ENCODE measurements around the gene DIPK1C. TPM values are rescaled to one million over a fixed set of nuclear protein-coding genes. Genes with fewer than 3 reads are reported as not detected.
A peak's percentile ranks its signal among the peaks of the same experiment; 100 is the strongest.

The DIPK1C gene
- total and polyA plus RNA-seq, 2 experiments from 2014 or later, result 0.28 to 0.40 TPM

- no peak overlapping the region for H2AFZ ChIP-seq
- H3K9me2 ChIP-seq (replicated peaks; ENCODE audit: insufficient read depth), result no peaks in the 10 kb centered on the region
- H3K4me3 ChIP-seq, result no peak overlapping the region
- no peak overlapping the region for H3K27ac ChIP-seq
- no peak for DNase-seq (ENCODE audit: low spot score)
- no peak overlapping the region for H3K4me2 ChIP-seq
- H3K79me2 ChIP-seq, result no peaks in the 10 kb centered on the region
- no peaks in the 10 kb centered on the region for H4K20me1 ChIP-seq (ENCODE audit: insufficient read depth, poor library complexity, severe bottlenecking)
- TF ChIP-seq EZH2 (IDR thresholded peaks at IDR 0.05; ENCODE audit: borderline replicate concordance), result no peak
- TF ChIP-seq CTCF (IDR thresholded peaks at IDR 0.05; ENCODE audit: poor library complexity), result peak; percentile 8
- no peaks in the 10 kb centered on the region for H3K9me3 ChIP-seq (ENCODE audit: low read depth)
- H3K4me1 ChIP-seq (ENCODE audit: insufficient read depth), result peaks cover 6% of the 10 kb centered on the region
- peaks cover 54% of the 10 kb centered on the region for H3K27me3 ChIP-seq
- H3K36me3 ChIP-seq (replicated peaks; ENCODE audit: insufficient read depth, low read depth), result no peaks in the 10 kb centered on the region
- 46% methylated on average over 7 of the region's 7 CpGs for WGBS (ENCODE audit: low lambda C conversion rate, missing lambda C conversion rate)
These were observed 2.8 kb upstream of the DIPK1C start for GRCh38 chr18:74459889-74460288.

GRCh38 chr18:74457725-74458421 is 765 bp upstream of the DIPK1C start:
- Histone ChIP-seq H3K27ac (no peak overlapping the region), H3K27me3 (peaks cover 63% of the 10 kb centered on the region), H3K9me2 (replicated peaks; ENCODE audit: insufficient read depth) (no peaks in the 10 kb centered on the region), H3K4me1 (ENCODE audit: insufficient read depth) (peaks cover 6% of the 10 kb centered on the region), H3K36me3 (replicated peaks; ENCODE audit: insufficient read depth, low read depth) (no peaks in the 10 kb centered on the region), H3K4me3 (no peak overlapping the region), H3K4me2 (peak overlapping the region; percentile 72), H4K20me1 (ENCODE audit: insufficient read depth, poor library complexity, severe bottlenecking) (no peaks in the 10 kb centered on the region), H3K9me3 (ENCODE audit: low read depth) (no peaks in the 10 kb centered on the region), H2AFZ (no peak overlapping the region), H3K79me2 (no peaks in the 10 kb centered on the region)
- no peak for DNase-seq (ENCODE audit: low spot score)
- 55% methylated on average over 27 of the region's 34 CpGs for WGBS (ENCODE audit: low lambda C conversion rate, missing lambda C conversion rate)
- TF ChIP-seq EZH2phosphoT487 (IDR thresholded peaks at IDR 0.05; ENCODE audit: low read depth, severe bottlenecking, unreplicated experiment), result no peak
- no peak for TF ChIP-seq CTCF (IDR thresholded peaks at IDR 0.05; ENCODE audit: poor library complexity)
- TF ChIP-seq EZH2 (IDR thresholded peaks at IDR 0.05; ENCODE audit: borderline replicate concordance), result no peak

GRCh38 chr18:74456349-74457042 is 612 bp downstream of the DIPK1C start:
- Histone ChIP-seq H3K79me2 (no peaks in the 10 kb centered on the region), H3K4me3 (peak overlapping the region; percentile 4), H2AFZ (no peak overlapping the region), H3K4me1 (ENCODE audit: insufficient read depth) (peaks cover 6% of the 10 kb centered on the region), H4K20me1 (ENCODE audit: insufficient read depth, poor library complexity, severe bottlenecking) (no peaks in the 10 kb centered on the region), H3K4me2 (peak overlapping the region; percentile 90), H3K27ac (no peak overlapping the region), H3K27me3 (peaks cover 63% of the 10 kb centered on the region), H3K9me3 (ENCODE audit: low read depth) (no peaks in the 10 kb centered on the region), H3K36me3 (replicated peaks; ENCODE audit: insufficient read depth, low read depth) (no peaks in the 10 kb centered on the region), H3K9me2 (replicated peaks; ENCODE audit: insufficient read depth) (no peaks in the 10 kb centered on the region)
- WGBS (ENCODE audit: low lambda C conversion rate, missing lambda C conversion rate), result 1% methylated on average over 55 of the region's 69 CpGs
- no peak for TF ChIP-seq CTCF (IDR thresholded peaks at IDR 0.05; ENCODE audit: poor library complexity)
- peak; percentile 82 for TF ChIP-seq EZH2 (IDR thresholded peaks at IDR 0.05; ENCODE audit: borderline replicate concordance)
- no peak for DNase-seq (ENCODE audit: low spot score)

All from hepatocyte (in vitro differentiated cells).